Coronary artery (tissue), 2 donors: ENCODE measurements around the gene ARHGEF4.

Experiments used
- DNase-seq: peaks from one replicate; pipeline ENCODE4 v3.0.0-alpha.2; 2017; ENCODE audit warnings: low spot score
- H3K27ac ChIP-seq, 2 donors: fragments of 200-600 bp; sonication (generic); one replicate each; pipeline ENCODE4 v1.5.1; 2016 to 2019
- H3K4me3 ChIP-seq: fragments of 200-600 bp; sonication (generic); 2 replicates; pipeline ENCODE4 v1.5.1; 2016; ENCODE audit warnings: mild to moderate bottlenecking, moderate library complexity
- CTCF ChIP-seq: fragments of 200-600 bp; sonication (generic); IDR thresholded peaks from one replicate; pipeline ENCODE4 v1.5.1; 2019; ENCODE audit warnings: antibody characterized with exemption

ARHGEF4 gene

DNA sequence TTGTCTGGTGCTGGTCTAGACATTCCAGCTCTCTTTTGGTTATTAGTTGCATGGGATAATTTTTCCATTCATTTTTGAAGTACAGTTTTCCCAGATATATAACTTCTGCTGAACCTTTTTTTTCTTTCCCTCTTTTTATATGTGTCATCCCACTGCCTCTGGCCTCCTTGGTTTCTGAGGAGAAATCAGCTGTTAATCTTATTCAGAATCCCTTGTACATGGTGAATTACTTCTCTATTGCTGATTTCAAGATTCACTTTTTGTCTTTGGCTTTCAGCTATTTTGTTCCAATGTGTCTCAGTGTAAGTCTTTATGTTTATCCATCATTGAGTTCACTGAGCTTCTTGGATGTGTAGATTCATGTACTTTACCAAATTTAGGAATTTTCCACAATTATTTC is 99.7 kb downstream of the ARHGEF4 start:
- TF ChIP-seq CTCF, result no peak
- no peak for DNase-seq
- Histone ChIP-seq H3K4me3 (no peak overlapping the region), H3K27ac (no peak overlapping the region)

DNA sequence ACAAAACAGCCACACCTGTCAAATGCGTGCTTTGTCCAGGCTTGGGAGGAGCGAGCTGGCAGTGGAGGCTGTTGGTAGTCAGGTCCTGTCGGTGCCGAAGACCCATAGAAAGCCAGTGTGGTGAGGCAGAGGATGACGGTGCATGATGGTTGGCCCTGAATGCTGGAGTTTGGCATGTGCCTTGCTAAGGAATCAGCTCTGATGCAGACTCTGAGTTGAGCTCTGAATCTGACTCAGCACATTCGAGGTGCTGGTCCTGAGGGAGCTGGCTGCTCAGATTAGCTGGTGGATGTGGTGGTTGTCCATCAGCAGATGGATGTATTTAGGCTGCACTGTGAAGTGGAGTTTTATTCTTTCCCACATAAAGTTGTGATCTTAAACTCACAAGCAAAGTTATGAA is 111.3 kb downstream of the ARHGEF4 start:
- no peak for DNase-seq

DNA sequence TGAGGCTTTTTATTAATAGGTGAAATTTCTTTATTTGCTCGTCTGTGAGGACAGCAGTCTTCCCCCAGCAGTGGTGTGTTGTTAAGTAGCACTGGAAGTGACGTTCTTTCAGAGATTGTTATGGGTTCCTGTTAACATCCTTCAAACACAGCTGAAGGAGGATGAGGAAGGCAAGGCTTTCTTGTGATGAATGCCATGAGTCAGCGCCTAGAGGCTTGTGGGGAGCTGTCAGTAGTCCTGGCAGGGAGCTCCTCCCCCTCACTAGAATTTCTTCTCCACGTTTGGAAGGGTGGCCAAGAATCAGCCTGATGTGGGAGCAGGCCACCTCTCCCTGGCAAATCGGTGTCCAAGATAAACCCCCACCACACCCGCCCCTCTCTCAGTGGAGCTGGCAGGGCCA is 113.2 kb downstream of the ARHGEF4 start:
- no peak for TF ChIP-seq CTCF
- no peak overlapping the region for H3K27ac ChIP-seq
- H3K4me3 ChIP-seq, result no peak overlapping the region
- no peak for DNase-seq

More for the DNA sequence above, 111.3 kb downstream of the ARHGEF4 start:
- Histone ChIP-seq H3K27ac (no peak overlapping the region), H3K4me3 (no peak overlapping the region)
- no peak for TF ChIP-seq CTCF

DNA sequence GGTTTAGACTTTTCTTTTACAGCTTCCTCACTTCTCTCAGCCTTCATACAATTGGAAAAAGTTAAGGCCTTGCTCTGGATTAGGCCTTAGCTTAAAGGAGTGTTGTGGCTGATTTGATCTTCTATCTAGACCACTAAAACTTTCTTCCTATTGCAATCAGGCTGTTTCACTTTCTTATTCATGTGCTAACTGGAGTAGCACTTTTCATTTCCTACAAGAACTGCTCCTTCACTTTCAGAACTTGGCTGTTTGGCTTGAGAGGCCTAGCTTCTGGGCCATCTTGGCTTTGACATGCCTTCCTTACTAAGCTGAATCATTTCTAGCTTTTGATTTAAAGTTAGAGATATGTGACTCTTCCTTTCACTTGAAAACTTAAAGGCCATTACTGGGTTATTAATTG is 114.3 kb downstream of the ARHGEF4 start:
- Histone ChIP-seq H3K27ac (no peak overlapping the region), H3K4me3 (no peak overlapping the region)
- TF ChIP-seq CTCF, result no peak
- DNase-seq, result no peak

DNA sequence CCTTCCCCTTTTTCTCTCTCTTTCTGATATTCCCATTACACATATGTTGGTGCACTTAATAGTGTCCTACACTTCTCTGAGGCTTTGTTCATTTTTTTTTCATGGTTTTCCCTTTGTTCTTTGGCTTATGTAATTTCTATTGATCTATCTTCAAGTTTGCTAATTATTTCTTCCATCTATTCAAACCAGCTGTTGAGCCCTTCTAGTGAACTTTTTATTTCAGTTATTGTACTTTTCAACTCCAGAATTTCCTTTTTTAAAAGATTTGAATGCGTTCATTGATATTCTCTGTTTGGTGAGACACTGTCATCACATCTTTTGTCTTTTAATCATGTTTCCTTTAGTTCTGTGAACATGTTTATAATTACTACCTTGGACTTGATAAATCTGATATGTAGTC is 118.2 kb downstream of the ARHGEF4 start:
- TF ChIP-seq CTCF, result no peak
- H3K27ac ChIP-seq, result no peak overlapping the region
- no peak overlapping the region for H3K4me3 ChIP-seq
- no peak for DNase-seq

- no peak for TF ChIP-seq CTCF
- DNase-seq, result no peak
- H3K27ac ChIP-seq, result no peak overlapping the region
- H3K4me3 ChIP-seq, result no peak overlapping the region
Measured at GRCh38 chr2:130957915-130958314, 121.2 kb downstream of the ARHGEF4 start.

GRCh38 chr2:130963196-130963848 is 126.6 kb downstream of the ARHGEF4 start:
- TF ChIP-seq CTCF, result no peak
- peak overlapping the region; percentile 65 for H3K4me3 ChIP-seq
- DNase-seq, result no peak

More at GRCh38 chr2:130963196-130963848, 126.6 kb downstream of the ARHGEF4 start:
- no peak overlapping the region for H3K27ac ChIP-seq
